Measurements from ENCODE around the gene B4GALT4.

DNA sequence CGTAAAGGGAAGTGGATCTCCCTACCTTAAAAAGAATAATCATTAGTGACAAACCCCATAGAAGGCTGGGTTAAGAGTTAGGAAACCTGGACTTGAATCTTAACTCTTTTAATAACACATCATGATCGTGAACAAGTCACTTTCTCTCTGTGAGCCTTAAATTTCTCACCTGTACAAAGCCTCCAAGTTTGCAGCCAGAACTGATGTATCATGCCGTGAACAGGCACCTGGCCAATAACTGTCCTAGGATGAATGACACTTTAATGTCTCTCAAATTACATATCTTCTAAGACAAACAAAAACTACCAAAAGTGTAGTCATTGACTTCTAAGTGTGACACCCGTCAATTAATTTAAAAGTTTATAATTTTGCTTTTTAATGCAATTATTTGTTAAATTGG is 63.4 kb downstream of the B4GALT4 start:
- no peak for TF ChIP-seq EZH2 (IDR thresholded peaks at IDR 0.05; ENCODE audit: insufficient read depth, poor library complexity, severe bottlenecking)
- no peak for TF ChIP-seq EZH2phosphoT487 (IDR thresholded peaks at IDR 0.05; ENCODE audit: insufficient read depth, low read depth)
